GM12864 (cell line): Measurements from ENCODE around the gene KCNK4.
A peak's percentile ranks its signal among the peaks of the same experiment; 100 is the strongest.
"Not testable (repeated sequence)": the region's sequence is repeated elsewhere in the genome, so short reads cannot be mapped to it uniquely, and the experiment has no call there.

Experiments
- DNase-seq: peaks from one replicate; pipeline ENCODE4 v3.0.0-alpha.2; 2011; ENCODE audit warnings: low read depth
- H3K4me3 ChIP-seq: 2 replicates; pipeline ENCODE4 v1.5.1; 2011; ENCODE audit warnings: mild to moderate bottlenecking, low read depth, low read length, control low read depth
- TF ChIP-seq, protein P1 (sequence below): IDR thresholded peaks from 2 replicates; pipeline ENCODE4 v1.5.1; 2011; ENCODE audit warnings: low read depth, mild to moderate bottlenecking, moderate library complexity, low read length, control low read depth, inconsistent platforms; ENCODE audit errors: missing control alignments

Gene KCNK4

GRCh38 chr11:64305691-64306562 lies 14.8 kb downstream of the KCNK4 start:
- DNase-seq: no peak
- TF ChIP-seq, protein P1, sequence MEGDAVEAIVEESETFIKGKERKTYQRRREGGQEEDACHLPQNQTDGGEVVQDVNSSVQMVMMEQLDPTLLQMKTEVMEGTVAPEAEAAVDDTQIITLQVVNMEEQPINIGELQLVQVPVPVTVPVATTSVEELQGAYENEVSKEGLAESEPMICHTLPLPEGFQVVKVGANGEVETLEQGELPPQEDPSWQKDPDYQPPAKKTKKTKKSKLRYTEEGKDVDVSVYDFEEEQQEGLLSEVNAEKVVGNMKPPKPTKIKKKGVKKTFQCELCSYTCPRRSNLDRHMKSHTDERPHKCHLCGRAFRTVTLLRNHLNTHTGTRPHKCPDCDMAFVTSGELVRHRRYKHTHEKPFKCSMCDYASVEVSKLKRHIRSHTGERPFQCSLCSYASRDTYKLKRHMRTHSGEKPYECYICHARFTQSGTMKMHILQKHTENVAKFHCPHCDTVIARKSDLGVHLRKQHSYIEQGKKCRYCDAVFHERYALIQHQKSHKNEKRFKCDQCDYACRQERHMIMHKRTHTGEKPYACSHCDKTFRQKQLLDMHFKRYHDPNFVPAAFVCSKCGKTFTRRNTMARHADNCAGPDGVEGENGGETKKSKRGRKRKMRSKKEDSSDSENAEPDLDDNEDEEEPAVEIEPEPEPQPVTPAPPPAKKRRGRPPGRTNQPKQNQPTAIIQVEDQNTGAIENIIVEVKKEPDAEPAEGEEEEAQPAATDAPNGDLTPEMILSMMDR: peak; percentile 45
- peak overlapping the region; percentile 78 for H3K4me3 ChIP-seq

- TF ChIP-seq, protein P1: no peak
- no peak for DNase-seq
- H3K4me3 ChIP-seq: peak overlapping the region; percentile 78
Observed at GRCh38 chr11:64306563-64306875, 15.4 kb downstream of the KCNK4 start.

DNA sequence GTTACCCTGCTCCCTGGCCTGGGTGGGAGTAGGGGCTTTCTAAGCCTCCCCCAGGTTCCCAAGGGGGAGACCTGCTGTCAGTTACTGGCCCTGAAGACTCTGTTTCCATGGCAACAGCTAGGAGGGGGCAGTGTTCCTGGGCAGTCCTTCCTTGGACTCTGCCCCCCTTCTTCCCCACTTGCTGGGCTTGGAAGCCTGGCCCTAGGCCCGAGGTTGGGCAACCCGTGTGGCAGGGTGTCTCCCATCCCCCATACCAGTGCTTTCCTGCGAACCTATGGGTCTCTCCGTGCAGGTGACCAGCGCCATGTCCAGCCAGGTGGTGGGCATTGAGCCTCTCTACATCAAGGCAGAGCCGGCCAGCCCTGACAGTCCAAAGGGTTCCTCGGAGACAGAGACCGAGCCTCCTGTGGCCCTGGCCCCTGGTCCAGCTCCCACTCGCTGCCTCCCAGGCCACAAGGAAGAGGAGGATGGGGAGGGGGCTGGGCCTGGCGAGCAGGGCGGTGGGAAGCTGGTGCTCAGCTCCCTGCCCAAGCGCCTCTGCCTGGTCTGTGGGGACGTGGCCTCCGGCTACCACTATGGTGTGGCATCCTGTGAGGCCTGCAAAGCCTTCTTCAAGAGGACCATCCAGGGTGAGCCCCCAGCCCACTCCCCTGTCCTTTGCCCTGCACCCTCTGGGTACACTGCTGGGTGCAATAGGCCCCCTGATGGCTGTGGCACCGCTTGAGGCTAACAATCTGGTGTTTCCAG lies 15.9 kb downstream of the KCNK4 start:
- peak overlapping the region; percentile 78 for H3K4me3 ChIP-seq
- TF ChIP-seq, protein P1: no peak
- no peak for DNase-seq

- not testable (repeated sequence) for DNase-seq
Observed at GRCh38 chr11:64307795-64308194, 16.7 kb downstream of the KCNK4 start.

DNA sequence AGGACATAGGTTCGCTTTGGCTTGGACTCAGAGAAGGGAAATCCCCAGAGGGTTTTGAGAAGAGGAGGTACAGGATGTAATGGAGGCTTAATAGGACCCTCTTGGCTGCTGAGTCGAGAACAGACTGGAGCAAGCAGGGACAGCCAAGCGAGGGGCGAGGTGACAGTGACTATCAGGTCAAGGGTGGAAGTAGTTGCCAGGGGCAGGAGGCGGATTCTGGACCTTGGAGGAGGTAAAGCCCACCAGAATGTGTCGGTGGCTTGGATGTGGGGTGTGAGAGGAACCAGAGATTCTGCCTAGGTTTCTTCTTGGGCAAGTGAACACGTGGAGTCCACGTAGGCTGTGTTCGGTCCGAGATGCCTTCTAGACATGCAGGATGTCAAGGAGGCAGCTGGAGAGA lies 21.8 kb downstream of the KCNK4 start:
- no peak for DNase-seq
- H3K4me3 ChIP-seq: no peak overlapping the region
- TF ChIP-seq, protein P1: no peak

More at GRCh38 chr11:64307795-64308194, 16.7 kb downstream of the KCNK4 start:
- H3K4me3 ChIP-seq: not testable (repeated sequence)

DNA sequence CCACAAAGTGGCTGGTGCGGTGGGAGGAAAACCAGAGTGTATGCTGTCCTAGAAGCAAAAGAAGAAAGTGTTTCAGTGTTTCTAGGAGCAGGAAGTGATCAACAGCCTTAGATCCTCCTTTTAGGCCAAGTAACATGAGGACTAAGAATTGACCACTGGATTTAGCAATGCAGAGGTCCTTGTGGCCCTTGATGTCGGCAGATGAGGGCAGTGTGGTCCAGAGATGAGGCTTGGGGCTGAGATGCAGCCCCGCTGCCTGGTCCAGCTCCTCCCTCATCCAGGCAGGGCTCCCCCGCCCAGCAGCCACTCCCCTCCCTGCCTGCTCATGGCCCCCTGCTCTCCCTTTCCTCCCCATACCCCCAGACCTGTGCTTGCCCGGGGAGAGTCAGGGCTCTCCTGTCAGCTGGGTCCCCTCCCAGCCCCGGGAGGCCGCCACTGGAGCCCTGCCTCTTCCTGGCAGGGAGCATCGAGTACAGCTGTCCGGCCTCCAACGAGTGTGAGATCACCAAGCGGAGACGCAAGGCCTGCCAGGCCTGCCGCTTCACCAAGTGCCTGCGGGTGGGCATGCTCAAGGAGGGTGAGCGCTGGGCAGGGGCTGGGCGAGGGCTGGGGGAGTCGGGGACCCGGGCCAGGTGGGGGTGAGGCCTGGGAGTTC lies 22.5 kb downstream of the KCNK4 start:
- TF ChIP-seq, protein P1: no peak
- DNase-seq: no peak
- H3K4me3 ChIP-seq: no peak overlapping the region

- H3K4me3 ChIP-seq: no peak overlapping the region
- TF ChIP-seq, protein P1: peak; percentile 13
- no peak for DNase-seq
Observed at GRCh38 chr11:64314146-64314804, 23.2 kb downstream of the KCNK4 start.
